GM12878 (cell line): ENCODE results near the gene NOCT. TPM values are rescaled to one million over a fixed set of nuclear protein-coding genes. Genes with fewer than 3 reads are reported as not detected.

ENCODE experiments used
- ATAC-seq: fragments of 200-7000 bp; cut with Tn5 transposase; 3 replicates; pipeline ENCODE4 v1.9.1; 2020; ENCODE audit warnings: mild to moderate bottlenecking, moderate library complexity
- BruUV-seq: library from RNA; stranded (reverse); fragments of 400-500 nt; replicated peaks from 2 replicates; lab custom pipeline; 2021; lab: Mats Ljungman, UMichigan
- CTCF ChIA-PET: fragments of 300-600 bp; sonication (Branson Sonifier 250); formaldehyde crosslinking; extraction: SDS; loops from one replicate; lab custom pipeline; 2021; ENCODE audit warnings: inconsistent platforms; lab: Yijun Ruan, JAX
- POLR2A ChIA-PET: fragments of 350-600 bp; formaldehyde crosslinking; extraction: SDS; loops from one replicate; lab custom pipeline; 2021; ENCODE audit warnings: inconsistent platforms; lab: Charles Lee
- RAD21 ChIA-PET: fragments of 300-600 bp; sonication (Branson Sonifier 250); formaldehyde crosslinking; loops from one replicate; lab custom pipeline; 2023; ENCODE audit warnings: antibody characterized with exemption; ENCODE audit not compliant: unreplicated experiment; lab: Charles Lee
- SMC1A ChIA-PET: fragments of 300-600 bp; sonication (Branson Sonifier 250); formaldehyde crosslinking; loops from one replicate; lab custom pipeline; 2023; ENCODE audit not compliant: unreplicated experiment, uncharacterized antibody; lab: Charles Lee
- DNase-seq: peaks from one replicate; pipeline ENCODE4 v3.0.0-alpha.2; 2011; ENCODE audit warnings: low read depth, low spot score
- FAIRE-seq: peaks from 3 replicates; lab custom pipeline; 2011; peaks lifted over from hg19 to GRCh38; lab: Jason Lieb, UNC
- H2AFZ ChIP-seq: 2 replicates; pipeline ENCODE4 v1.6.0; 2011; ENCODE audit warnings: low read depth, low read length, control low read depth; ENCODE audit not compliant: control insufficient read depth
- H3K27ac ChIP-seq: 2 replicates; pipeline ENCODE4 v1.5.1; 2011; ENCODE audit warnings: control low read depth; ENCODE audit not compliant: control insufficient read depth, insufficient read depth
- H3K27me3 ChIP-seq, 2 experiments: replicated peaks in 1 of 2; 2 replicates each; pipeline versions ENCODE4 v1.6.0 to v1.6.1; 2011; ENCODE audit warnings: low read length in 1 of 2; ENCODE audit not compliant: control insufficient read depth in 2 of 2, insufficient read depth in 2 of 2
- H3K36me3 ChIP-seq, 2 experiments: 2 replicates each; pipeline ENCODE4 v1.5.1; 2011; ENCODE audit warnings: low read length in 1 of 2; ENCODE audit not compliant: control insufficient read depth in 2 of 2, insufficient read depth in 2 of 2
- H3K4me1 ChIP-seq: 2 replicates; pipeline ENCODE4 v1.6.1; 2011; ENCODE audit warnings: mild to moderate bottlenecking, low read length, moderate library complexity, mixed read lengths; ENCODE audit not compliant: control insufficient read depth, insufficient read depth
- H3K4me2 ChIP-seq: 2 replicates; pipeline ENCODE4 v1.6.0; 2011; ENCODE audit warnings: control low read depth; ENCODE audit not compliant: control insufficient read depth, insufficient read depth
- H3K4me3 ChIP-seq: fragments of 200-600 bp; sonication (generic); 2 replicates; pipeline ENCODE4 v1.5.1; 2016
- H3K79me2 ChIP-seq: 2 replicates; pipeline ENCODE4 v1.6.0; 2011; ENCODE audit warnings: low read length; ENCODE audit not compliant: control insufficient read depth, insufficient read depth
- H3K9ac ChIP-seq: 2 replicates; pipeline ENCODE4 v1.8.0; 2011; ENCODE audit warnings: low read length, control low read depth, mixed read lengths; ENCODE audit not compliant: control insufficient read depth, insufficient read depth
- H3K9me3 ChIP-seq: replicated peaks from 3 replicates; pipeline ENCODE4 v1.5.1; 2011; ENCODE audit warnings: mild to moderate bottlenecking, low read length; ENCODE audit not compliant: control insufficient read depth, insufficient read depth
- H4K20me1 ChIP-seq: 2 replicates; pipeline ENCODE4 v1.6.0; 2011; ENCODE audit not compliant: control insufficient read depth, insufficient read depth
- ATF7 ChIP-seq: fragments of 450-650 bp; IDR thresholded peaks from 2 replicates; pipeline ENCODE4 v1.6.1; 2016; ENCODE audit warnings: low read depth, mild to moderate bottlenecking
- BRCA1 ChIP-seq: IDR thresholded peaks from 2 replicates; pipeline ENCODE4 v1.6.1; 2011; ENCODE audit warnings: low read depth, low read length, improper control_type of control experiment
- CHD1 ChIP-seq: IDR thresholded peaks from 2 replicates; pipeline ENCODE4 v1.6.1; 2012; ENCODE audit warnings: low read depth, low read length, improper control_type of control experiment
- FOS ChIP-seq: IDR thresholded peaks from 3 replicates; pipeline ENCODE4 v1.6.1; 2011; ENCODE audit warnings: borderline replicate concordance; ENCODE audit not compliant: insufficient read length; ENCODE audit errors: extremely low read depth
- HDAC2 ChIP-seq: fragments of 200-600 bp; sonication (generic); IDR thresholded peaks from 2 replicates; pipeline ENCODE4 v1.6.1; 2017
- IKZF2 ChIP-seq, 2 experiments: fragments of 450-650 bp; IDR thresholded peaks; 2 replicates each; pipeline ENCODE4 v1.6.1; 2017; ENCODE audit warnings: mild to moderate bottlenecking in 2 of 2, moderate library complexity in 2 of 2
- MYB ChIP-seq: fragments of 150-350 bp; IDR thresholded peaks from 2 replicates; pipeline ENCODE4 v1.6.1; 2014; ENCODE audit warnings: mild to moderate bottlenecking, low read depth, low read length, borderline replicate concordance
- RCOR1 ChIP-seq: conservative IDR thresholded peaks from 2 replicates; pipeline ENCODE4 v1.6.1; 2012; ENCODE audit warnings: low read depth, low read length, improper control_type of control experiment
- SIN3A ChIP-seq: IDR thresholded peaks from 2 replicates; pipeline ENCODE4 v1.6.1; 2012; ENCODE audit warnings: low read depth, low read length, improper control_type of control experiment
- ZNF622 ChIP-seq: fragments of 450-650 bp; IDR thresholded peaks from 2 replicates; pipeline ENCODE4 v1.6.1; 2017; ENCODE audit warnings: mild to moderate bottlenecking, inconsistent platforms
- WGBS: methylation state at CpG from one replicate; pipeline ENCODE4 v1.1.6; 2016; ENCODE audit warnings: low lambda C conversion rate; ENCODE audit not compliant: insufficient replicate concordance, insufficient coverage; ENCODE audit errors: missing lambda C conversion rate; 5-methylcytosine and 5-hydroxymethylcytosine counted together
- in situ Hi-C: fragments of 300-500 bp; cut with MboI; formaldehyde crosslinking; loops from 9 replicates; pipeline ENCODE4 v1.14.3; 2018; ENCODE audit warnings: mixed read lengths
- intact Hi-C: fragments of 100-400 bp; cut with micrococcal nuclease; formaldehyde crosslinking; loops from one replicate; pipeline ENCODE4 v1.14.2; 2022; ENCODE audit not compliant: unreplicated experiment
- polyA plus RNA-seq, 11 experiments: library from polyadenylated mRNA; depleted of rRNA in 4 of 11; unstranded in 6 of 11; stranded (reverse) in 5 of 11; fragments of >200 nt; fragmentation: Nextera tagmentation in 4 of 11; fragmentation: Illumina TruSeq in 1 of 11; extraction: Ambion mirVana in 4 of 11; extraction: Trizol in 1 of 11; gene quantifications; 1 replicate in 1 of 11; 2 replicates in 10 of 11; pipeline versions ENCODE4 v1.2.1 to v1.2.3, GENCODE V29; 2011 to 2016; ENCODE audit warnings: inconsistent platforms in 2 of 11, missing spikeins in 2 of 11, low read depth in 1 of 11
- total RNA-seq, 4 experiments: library from RNA; depleted of rRNA in 3 of 4; stranded (reverse); fragments of >200 nt in 3 of 4; fragmentation: Illumina TruSeq in 1 of 4; extraction: Trizol in 1 of 4; gene quantifications; 2 replicates each; pipeline versions ENCODE4 v1.2.1 to v1.2.3, GENCODE V29; 2013 to 2021
- TF ChIP-seq, protein P1 (sequence below): fragments of 450-650 bp; conservative IDR thresholded peaks from 2 replicates; pipeline ENCODE4 v1.6.1; 2017; ENCODE audit warnings: mild to moderate bottlenecking, moderate library complexity
- TF ChIP-seq, protein P2 (sequence below): fragments of 450-650 bp; IDR thresholded peaks from 2 replicates; pipeline ENCODE4 v1.6.1; 2018; ENCODE audit warnings: mild to moderate bottlenecking, low read depth, moderate library complexity; ENCODE audit not compliant: partially characterized antibody
- TF ChIP-seq, protein P3 (sequence below): IDR thresholded peaks from 2 replicates; pipeline ENCODE4 v1.6.1; 2011; ENCODE audit warnings: borderline replicate concordance, low read depth, mild to moderate bottlenecking, moderate library complexity, low read length; ENCODE audit not compliant: insufficient read depth, poor library complexity, severe bottlenecking

Gene NOCT
- total and polyA plus RNA-seq, 10 of the 15 experiments (the other 5 are each of a cell fraction or from before 2014, with no cell fraction given): 1.4 to 17.6 (median 8.1) TPM

DNA sequence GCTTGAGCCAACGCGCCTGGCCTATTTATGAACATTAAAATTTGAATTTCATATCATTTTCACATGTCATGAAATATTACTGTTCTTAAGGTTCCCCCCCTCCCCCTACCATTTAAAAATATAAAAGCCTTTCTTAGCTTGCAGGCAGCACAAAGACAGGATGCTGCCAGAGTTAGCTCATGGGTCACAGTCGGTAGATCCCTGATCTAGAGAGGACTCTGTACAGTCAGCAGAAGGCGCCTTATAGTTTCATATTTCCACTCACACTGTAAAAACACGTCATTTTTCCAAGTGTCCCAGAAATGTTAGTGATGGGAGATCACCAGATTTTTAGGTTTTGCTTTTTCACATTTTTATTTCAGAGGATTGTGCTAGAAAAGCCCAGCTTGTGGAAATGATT is 12.2 kb downstream of the NOCT start (continued):
- TF ChIP-seq, protein P1, sequence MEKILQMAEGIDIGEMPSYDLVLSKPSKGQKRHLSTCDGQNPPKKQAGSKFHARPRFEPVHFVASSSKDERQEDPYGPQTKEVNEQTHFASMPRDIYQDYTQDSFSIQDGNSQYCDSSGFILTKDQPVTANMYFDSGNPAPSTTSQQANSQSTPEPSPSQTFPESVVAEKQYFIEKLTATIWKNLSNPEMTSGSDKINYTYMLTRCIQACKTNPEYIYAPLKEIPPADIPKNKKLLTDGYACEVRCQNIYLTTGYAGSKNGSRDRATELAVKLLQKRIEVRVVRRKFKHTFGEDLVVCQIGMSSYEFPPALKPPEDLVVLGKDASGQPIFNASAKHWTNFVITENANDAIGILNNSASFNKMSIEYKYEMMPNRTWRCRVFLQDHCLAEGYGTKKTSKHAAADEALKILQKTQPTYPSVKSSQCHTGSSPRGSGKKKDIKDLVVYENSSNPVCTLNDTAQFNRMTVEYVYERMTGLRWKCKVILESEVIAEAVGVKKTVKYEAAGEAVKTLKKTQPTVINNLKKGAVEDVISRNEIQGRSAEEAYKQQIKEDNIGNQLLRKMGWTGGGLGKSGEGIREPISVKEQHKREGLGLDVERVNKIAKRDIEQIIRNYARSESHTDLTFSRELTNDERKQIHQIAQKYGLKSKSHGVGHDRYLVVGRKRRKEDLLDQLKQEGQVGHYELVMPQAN: no peak
- TF ChIP-seq CHD1 (no peak), IKZF2 (IDR thresholded peaks at IDR 0.05) (no peak), BRCA1 (no peak), ZNF622 (no peak)

DNA sequence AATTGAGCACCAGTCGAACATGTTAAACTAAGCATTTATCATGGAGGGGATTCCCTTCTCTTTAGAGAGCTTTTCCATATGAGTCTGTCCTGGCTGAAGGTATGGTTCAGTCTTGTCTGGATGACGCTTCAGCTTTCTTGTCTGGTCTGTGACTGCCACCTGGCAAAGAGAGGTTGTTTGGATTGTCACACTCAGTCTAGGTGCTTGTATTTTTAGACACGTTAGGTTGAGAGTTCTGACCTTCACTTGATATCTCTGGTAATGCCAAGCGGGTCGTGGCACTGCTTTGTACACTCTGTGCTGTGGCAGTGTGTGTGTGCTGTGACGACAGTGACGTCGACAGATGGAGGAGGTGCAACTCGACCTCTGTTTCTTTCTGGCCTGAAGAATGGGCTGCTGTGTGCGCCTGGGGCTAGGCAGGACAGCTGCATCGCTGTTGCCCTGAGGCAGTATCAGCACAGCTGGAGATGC is 12.6 kb downstream of the NOCT start:
- CTCF ChIA-PET: interaction anchor here (0.8 to 7.7 kb wide), 7 partner anchors 10 to 182 kb away, joined by 3 to 147 read pairs (median 3); partner anchors contain the start of gene NOCT
- in situ Hi-C loops: no loop called here
- POLR2A ChIA-PET: interaction anchor here (1.5 kb wide), 2 partner anchors 9 to 11 kb away, joined by 3 to 7 read pairs; no protein-coding TSS in a partner anchor
- RAD21 ChIA-PET: interaction anchor here (0.6 to 3.5 kb wide), 5 partner anchors 9 to 631 kb away, joined by 3 to 54 read pairs (median 4); partner anchors contain the start of gene NOCT
- H3K9ac ChIP-seq: no peak overlapping the region
- H3K4me1 ChIP-seq: peaks cover under 1% of the 10 kb centered on the region; the same call in 1 of the 2 replicates
- peaks cover 0 to 1% of the 10 kb centered on the region in 2 experiments; a peak in 2 of 4 replicates for H3K36me3 ChIP-seq
- H4K20me1 ChIP-seq: no peaks in the 10 kb centered on the region
- no peak for ATAC-seq
- H3K27me3 ChIP-seq: no peaks in the 10 kb centered on the region
- H3K27ac ChIP-seq: no peak overlapping the region
- BruUV-seq: no TSS peak
- H2AFZ ChIP-seq: no peak overlapping the region
- FAIRE-seq: no peak
- no peak overlapping the region for H3K4me2 ChIP-seq
- H3K9me3 ChIP-seq: no peaks in the 10 kb centered on the region
- WGBS: 73% methylated on average over 11 of the region's 11 CpGs
- SMC1A ChIA-PET: interaction anchor here (6.3 kb wide), 1 partner anchor 9 kb away, joined by 92 read pairs; the partner anchor contains the start of gene NOCT
- no peak for DNase-seq
- no peak overlapping the region for H3K4me3 ChIP-seq
- intact Hi-C loops: no loop called here
- peaks cover 46% of the 10 kb centered on the region for H3K79me2 ChIP-seq
- no peak for TF ChIP-seq FOS
- no peak for TF ChIP-seq RCOR1
- TF ChIP-seq, protein P2, sequence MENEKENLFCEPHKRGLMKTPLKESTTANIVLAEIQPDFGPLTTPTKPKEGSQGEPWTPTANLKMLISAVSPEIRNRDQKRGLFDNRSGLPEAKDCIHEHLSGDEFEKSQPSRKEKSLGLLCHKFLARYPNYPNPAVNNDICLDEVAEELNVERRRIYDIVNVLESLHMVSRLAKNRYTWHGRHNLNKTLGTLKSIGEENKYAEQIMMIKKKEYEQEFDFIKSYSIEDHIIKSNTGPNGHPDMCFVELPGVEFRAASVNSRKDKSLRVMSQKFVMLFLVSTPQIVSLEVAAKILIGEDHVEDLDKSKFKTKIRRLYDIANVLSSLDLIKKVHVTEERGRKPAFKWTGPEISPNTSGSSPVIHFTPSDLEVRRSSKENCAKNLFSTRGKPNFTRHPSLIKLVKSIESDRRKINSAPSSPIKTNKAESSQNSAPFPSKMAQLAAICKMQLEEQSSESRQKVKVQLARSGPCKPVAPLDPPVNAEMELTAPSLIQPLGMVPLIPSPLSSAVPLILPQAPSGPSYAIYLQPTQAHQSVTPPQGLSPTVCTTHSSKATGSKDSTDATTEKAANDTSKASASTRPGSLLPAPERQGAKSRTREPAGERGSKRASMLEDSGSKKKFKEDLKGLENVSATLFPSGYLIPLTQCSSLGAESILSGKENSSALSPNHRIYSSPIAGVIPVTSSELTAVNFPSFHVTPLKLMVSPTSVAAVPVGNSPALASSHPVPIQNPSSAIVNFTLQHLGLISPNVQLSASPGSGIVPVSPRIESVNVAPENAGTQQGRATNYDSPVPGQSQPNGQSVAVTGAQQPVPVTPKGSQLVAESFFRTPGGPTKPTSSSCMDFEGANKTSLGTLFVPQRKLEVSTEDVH: no peak
- TF ChIP-seq MYB: no peak
- TF ChIP-seq, protein P3, sequence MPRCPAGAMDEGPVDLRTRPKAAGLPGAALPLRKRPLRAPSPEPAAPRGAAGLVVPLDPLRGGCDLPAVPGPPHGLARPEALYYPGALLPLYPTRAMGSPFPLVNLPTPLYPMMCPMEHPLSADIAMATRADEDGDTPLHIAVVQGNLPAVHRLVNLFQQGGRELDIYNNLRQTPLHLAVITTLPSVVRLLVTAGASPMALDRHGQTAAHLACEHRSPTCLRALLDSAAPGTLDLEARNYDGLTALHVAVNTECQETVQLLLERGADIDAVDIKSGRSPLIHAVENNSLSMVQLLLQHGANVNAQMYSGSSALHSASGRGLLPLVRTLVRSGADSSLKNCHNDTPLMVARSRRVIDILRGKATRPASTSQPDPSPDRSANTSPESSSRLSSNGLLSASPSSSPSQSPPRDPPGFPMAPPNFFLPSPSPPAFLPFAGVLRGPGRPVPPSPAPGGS: no peak
- TF ChIP-seq, protein P1: no peak
- TF ChIP-seq SIN3A: no peak
- TF ChIP-seq HDAC2: no peak
- TF ChIP-seq ATF7: no peak
